ENCODE measurements around the gene ADSL. TPM values are rescaled to one million over a fixed set of nuclear protein-coding genes. Genes with fewer than 3 reads are reported as not detected.

The ADSL gene
- total and polyA plus RNA-seq, 4 donors = 19.4 to 54.5 (median 39.8) TPM

GRCh38 chr22:40408718-40409612, 62.7 kb downstream of the ADSL start:
- no peak overlapping the region for H3K27ac ChIP-seq (ENCODE audit: low read depth in 1 of 2, low read length in 2 of 2)

More at GRCh38 chr22:40408718-40409612, 62.7 kb downstream of the ADSL start:
- no peak for TF ChIP-seq RXRA (IDR thresholded peaks at IDR 0.05)
- no peak for TF ChIP-seq FOXA1 (IDR thresholded peaks at IDR 0.05)
- TF ChIP-seq NR2F2 (IDR thresholded peaks at IDR 0.05) = no peak
- TF ChIP-seq JUND (IDR thresholded peaks at IDR 0.05) = no peak
- TF ChIP-seq SP1 (IDR thresholded peaks at IDR 0.05) = no peak
- no peak for TF ChIP-seq CTCF (IDR thresholded peaks at IDR 0.05; ENCODE audit: low read depth, low read length, missing input control)
- TF ChIP-seq EGR1 (IDR thresholded peaks at IDR 0.05; ENCODE audit: low read depth in 2 of 2) = no peak
- TF ChIP-seq GABPA (IDR thresholded peaks at IDR 0.05 in 1 of 2, conservative IDR thresholded peaks at IDR 0.05 in 1 of 2) = no peak
- no peak for TF ChIP-seq HNF4G (IDR thresholded peaks at IDR 0.05)
- no peak for TF ChIP-seq MAX (IDR thresholded peaks at IDR 0.05)
- no peak for TF ChIP-seq ZBTB33 (IDR thresholded peaks at IDR 0.05)
- no peak for TF ChIP-seq HNF4A (conservative IDR thresholded peaks at IDR 0.05)
- no peak for TF ChIP-seq REST (IDR thresholded peaks at IDR 0.05)
- TF ChIP-seq FOXA2 (IDR thresholded peaks at IDR 0.05) = no peak
- no peak for TF ChIP-seq TAF1 (conservative IDR thresholded peaks at IDR 0.05)
- TF ChIP-seq ATF3 (IDR thresholded peaks at IDR 0.05) = no peak
- TF ChIP-seq RAD21 (IDR thresholded peaks at IDR 0.05) = no peak
- TF ChIP-seq YY1 (IDR thresholded peaks at IDR 0.05) = no peak
- Histone ChIP-seq H3K9me3 (ENCODE audit: control insufficient read depth in 4 of 4, low read length in 3 of 4) (no peaks in the 10 kb centered on the region), H3K27me3 (ENCODE audit: control insufficient read depth in 4 of 4, insufficient read depth in 4 of 4, low read length in 3 of 4) (no peaks in the 10 kb centered on the region), H3K36me3 (ENCODE audit: control insufficient read depth in 4 of 4, insufficient read depth in 3 of 4, low read depth in 1 of 4, low read length in 3 of 4) (peaks cover 19 to 62% (median 20%) of the 10 kb centered on the region in 4 donors), H3K4me1 (ENCODE audit: control insufficient read depth in 4 of 4, insufficient read depth in 4 of 4, low read length in 3 of 4) (peaks cover 0 to 20% (median 17%) of the 10 kb centered on the region in 4 donors), H3K9ac (ENCODE audit: low read depth in 1 of 2, low read length in 2 of 2) (no peak overlapping the region), H3K4me3 (ENCODE audit: low read depth in 1 of 3, low read length in 3 of 3) (no peak overlapping the region)
- no peak for DNase-seq (ENCODE audit: low spot score)
- WGBS = 95% methylated on average over 21 of the region's 21 CpGs

Measured in liver (tissue), 9 donors.